Astrocyte (in vitro differentiated cells and primary cell): ENCODE measurements around the gene STK17A. TPM values are rescaled to one million over a fixed set of nuclear protein-coding genes. Genes with fewer than 3 reads are reported as not detected.

Experiments
- DNase-seq: peaks from one replicate; pipeline ENCODE4 v3.0.0-alpha.2; 2010; ENCODE audit warnings: low read depth
- FAIRE-seq: peaks from 2 replicates; lab custom pipeline; 2011; peaks lifted over from hg19 to GRCh38; lab: Jason Lieb, UNC
- H2AFZ ChIP-seq: 2 replicates; pipeline ENCODE4 v1.6.0; 2012; ENCODE audit warnings: low read depth, low read length, inconsistent platforms
- H3K27ac ChIP-seq: 2 replicates; pipeline ENCODE4 v1.5.1; 2011; ENCODE audit warnings: low read depth, low read length, inconsistent platforms
- H3K27me3 ChIP-seq: 2 replicates; pipeline ENCODE4 v1.6.0; 2011; ENCODE audit warnings: low read length, inconsistent platforms; ENCODE audit not compliant: insufficient read depth
- H3K36me3 ChIP-seq: 2 replicates; pipeline ENCODE4 v1.5.1; 2011; ENCODE audit warnings: low read length, inconsistent platforms; ENCODE audit not compliant: insufficient read depth
- H3K4me1 ChIP-seq: 2 replicates; pipeline ENCODE4 v1.5.1; 2011; ENCODE audit warnings: low read length, inconsistent platforms; ENCODE audit not compliant: insufficient read depth
- H3K4me2 ChIP-seq: 2 replicates; pipeline ENCODE4 v1.6.0; 2012; ENCODE audit warnings: low read length, inconsistent platforms
- H3K4me3 ChIP-seq: 2 replicates; pipeline ENCODE4 v1.5.1; 2011; ENCODE audit warnings: low read depth, mild to moderate bottlenecking, low read length, inconsistent platforms; ENCODE audit not compliant: insufficient read depth
- H3K79me2 ChIP-seq: 2 replicates; pipeline ENCODE4 v1.6.0; 2012; ENCODE audit warnings: mild to moderate bottlenecking, low read length, inconsistent platforms; ENCODE audit not compliant: insufficient read depth
- H3K9ac ChIP-seq: 2 replicates; pipeline ENCODE4 v1.6.0; 2012; ENCODE audit warnings: mild to moderate bottlenecking, low read length, inconsistent platforms
- H3K9me3 ChIP-seq: 2 replicates; pipeline ENCODE4 v1.5.1; 2012; ENCODE audit warnings: low read depth, mild to moderate bottlenecking, low read length, inconsistent platforms; ENCODE audit not compliant: insufficient read depth
- H4K20me1 ChIP-seq: 2 replicates; pipeline ENCODE4 v1.6.0; 2012; ENCODE audit warnings: low read length, inconsistent platforms; ENCODE audit not compliant: insufficient read depth
- H3K27ac Mint-ChIP-seq: one replicate; pipeline ENCODE4 v1.8.0; 2021; ENCODE audit warnings: mild to moderate bottlenecking, mixed read lengths; ENCODE audit not compliant: unreplicated experiment
- H3K27me3 Mint-ChIP-seq: one replicate; pipeline ENCODE4 v1.8.0; 2021; ENCODE audit warnings: low read depth, mixed read lengths; ENCODE audit not compliant: unreplicated experiment
- H3K36me3 Mint-ChIP-seq: one replicate; pipeline ENCODE4 v1.8.0; 2021; ENCODE audit warnings: low read depth, mixed read lengths; ENCODE audit not compliant: unreplicated experiment
- H3K4me1 Mint-ChIP-seq: one replicate; pipeline ENCODE4 v1.8.0; 2021; ENCODE audit warnings: low read depth, mixed read lengths; ENCODE audit not compliant: unreplicated experiment
- H3K4me3 Mint-ChIP-seq: one replicate; pipeline ENCODE4 v1.8.0; 2021; ENCODE audit warnings: mild to moderate bottlenecking, moderate library complexity, mixed read lengths; ENCODE audit not compliant: unreplicated experiment
- H3K9me3 Mint-ChIP-seq: one replicate; pipeline ENCODE4 v1.8.0; 2021; ENCODE audit warnings: mild to moderate bottlenecking, mixed read lengths; ENCODE audit not compliant: unreplicated experiment
- EZH2 ChIP-seq: IDR thresholded peaks from 2 replicates; pipeline ENCODE4 v1.6.1; 2012; ENCODE audit warnings: mild to moderate bottlenecking, low read length, inconsistent platforms; ENCODE audit not compliant: insufficient read depth
- total RNA-seq: library from RNA; stranded (reverse); gene quantifications from 2 replicates; pipeline ENCODE4 v1.2.1, GENCODE V29; 2021
- TF ChIP-seq, protein P1 (sequence below): IDR thresholded peaks from 2 replicates; pipeline ENCODE4 v1.5.1; 2011; ENCODE audit warnings: low read depth, mild to moderate bottlenecking, inconsistent platforms, low read length, moderate library complexity; ENCODE audit not compliant: insufficient read depth

Gene STK17A
- total RNA-seq, 1 donor from 2014 or later = 38.4 TPM

DNA sequence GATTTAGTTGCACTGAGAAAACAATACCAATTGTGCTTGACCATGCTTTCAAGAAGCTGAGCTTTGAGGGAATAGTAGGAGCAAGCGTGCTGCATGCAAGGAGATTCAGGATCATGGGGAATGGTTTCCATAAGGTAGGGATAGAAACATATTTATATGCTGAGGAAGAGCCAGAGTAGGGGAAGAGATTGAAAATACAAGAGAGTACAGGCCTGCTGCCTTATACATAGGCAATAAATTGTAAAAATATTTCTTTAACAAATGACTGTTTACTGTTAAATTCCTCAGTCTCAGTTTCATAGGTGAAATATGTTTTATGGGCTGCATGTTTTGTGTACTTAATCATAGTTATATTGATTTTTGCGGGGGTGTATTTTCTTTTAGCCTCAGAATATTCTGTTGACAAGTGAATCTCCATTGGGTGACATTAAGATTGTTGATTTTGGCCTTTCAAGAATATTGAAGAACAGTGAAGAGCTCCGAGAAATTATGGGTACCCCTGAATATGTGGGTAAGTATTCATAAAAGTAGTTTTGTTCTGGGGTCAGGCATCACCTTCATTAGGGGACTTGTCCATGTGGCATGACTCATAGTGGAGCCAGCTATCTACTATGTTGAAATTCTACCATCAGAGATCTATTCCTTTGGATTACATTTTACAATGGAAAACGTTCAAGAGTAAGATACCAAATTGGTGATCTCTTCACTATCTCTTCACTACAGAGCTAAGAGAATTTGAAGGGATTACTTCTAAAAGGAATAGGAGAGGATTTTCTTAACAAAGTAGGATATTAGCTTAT is 36.5 kb downstream of the STK17A start:
- Mint-ChIP-seq H3K27me3 (no peaks in the 10 kb centered on the region), H3K27ac (no peak overlapping the region), H3K9me3 (no peaks in the 10 kb centered on the region), H3K36me3 (peaks cover 17% of the 10 kb centered on the region), H3K4me1 (peaks cover 11% of the 10 kb centered on the region), H3K4me3 (no peak overlapping the region)
- no peak for FAIRE-seq
- H3K9ac ChIP-seq = no peak overlapping the region
- no peaks in the 10 kb centered on the region for H3K27me3 ChIP-seq
- H3K9me3 ChIP-seq = no peaks in the 10 kb centered on the region
- no peak for TF ChIP-seq EZH2
- TF ChIP-seq, protein P1, sequence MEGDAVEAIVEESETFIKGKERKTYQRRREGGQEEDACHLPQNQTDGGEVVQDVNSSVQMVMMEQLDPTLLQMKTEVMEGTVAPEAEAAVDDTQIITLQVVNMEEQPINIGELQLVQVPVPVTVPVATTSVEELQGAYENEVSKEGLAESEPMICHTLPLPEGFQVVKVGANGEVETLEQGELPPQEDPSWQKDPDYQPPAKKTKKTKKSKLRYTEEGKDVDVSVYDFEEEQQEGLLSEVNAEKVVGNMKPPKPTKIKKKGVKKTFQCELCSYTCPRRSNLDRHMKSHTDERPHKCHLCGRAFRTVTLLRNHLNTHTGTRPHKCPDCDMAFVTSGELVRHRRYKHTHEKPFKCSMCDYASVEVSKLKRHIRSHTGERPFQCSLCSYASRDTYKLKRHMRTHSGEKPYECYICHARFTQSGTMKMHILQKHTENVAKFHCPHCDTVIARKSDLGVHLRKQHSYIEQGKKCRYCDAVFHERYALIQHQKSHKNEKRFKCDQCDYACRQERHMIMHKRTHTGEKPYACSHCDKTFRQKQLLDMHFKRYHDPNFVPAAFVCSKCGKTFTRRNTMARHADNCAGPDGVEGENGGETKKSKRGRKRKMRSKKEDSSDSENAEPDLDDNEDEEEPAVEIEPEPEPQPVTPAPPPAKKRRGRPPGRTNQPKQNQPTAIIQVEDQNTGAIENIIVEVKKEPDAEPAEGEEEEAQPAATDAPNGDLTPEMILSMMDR = no peak
- DNase-seq = no peak
- no peak overlapping the region for H3K4me3 ChIP-seq
- peaks cover 50% of the 10 kb centered on the region for H4K20me1 ChIP-seq
- H3K27ac ChIP-seq = no peak overlapping the region
- H2AFZ ChIP-seq = no peak overlapping the region
- no peak overlapping the region for H3K4me2 ChIP-seq
- peaks cover 85% of the 10 kb centered on the region for H3K79me2 ChIP-seq
- H3K36me3 ChIP-seq = peaks cover 52% of the 10 kb centered on the region
- peaks cover 6% of the 10 kb centered on the region for H3K4me1 ChIP-seq

DNA sequence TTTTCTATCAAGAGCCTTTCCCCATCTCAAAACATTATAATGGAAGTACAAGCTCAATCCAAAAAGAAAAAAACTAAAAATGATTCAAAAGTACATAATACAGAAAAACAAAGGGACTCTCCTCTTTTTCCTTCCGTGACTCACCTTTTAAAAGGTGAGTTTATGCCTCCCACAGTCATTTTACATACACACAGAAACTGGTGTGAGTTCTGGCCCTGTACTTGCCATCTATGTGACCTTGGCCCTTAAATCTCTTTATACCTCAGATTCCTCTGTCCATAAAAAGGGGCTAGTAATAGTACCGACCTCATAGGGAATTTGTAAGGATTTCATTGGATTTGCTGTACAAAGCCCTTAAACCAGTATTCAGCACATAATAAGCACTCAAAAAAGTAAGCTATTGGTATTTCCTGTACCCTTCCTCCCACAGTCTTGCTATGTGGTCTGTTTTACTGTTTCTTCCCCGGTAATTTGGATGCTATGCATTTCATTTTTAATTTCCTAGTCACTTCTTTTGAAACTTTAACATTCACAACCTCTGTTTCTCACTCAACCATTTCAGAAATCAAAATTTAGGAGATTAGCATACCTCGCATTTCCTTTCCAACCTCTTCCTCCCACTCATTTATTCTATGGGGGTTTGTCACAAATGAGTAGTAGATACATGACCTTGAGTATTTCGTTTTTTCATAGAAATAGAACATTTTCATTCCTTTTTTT is 39.0 kb downstream of the STK17A start:
- TF ChIP-seq EZH2 = no peak
- TF ChIP-seq, protein P1 = no peak
- H3K9ac ChIP-seq = no peak overlapping the region
- FAIRE-seq = peak; percentile 49
- no peaks in the 10 kb centered on the region for H3K27me3 ChIP-seq
- peaks cover 14% of the 10 kb centered on the region for H3K36me3 Mint-ChIP-seq
- peaks cover 12% of the 10 kb centered on the region for H3K4me1 Mint-ChIP-seq
- no peaks in the 10 kb centered on the region for H3K27me3 Mint-ChIP-seq
- no peak overlapping the region for H3K4me3 Mint-ChIP-seq
- H3K27ac Mint-ChIP-seq = peak overlapping the region; percentile 48
- peaks cover 6% of the 10 kb centered on the region for H3K4me1 ChIP-seq
- DNase-seq = no peak
- H3K9me3 Mint-ChIP-seq = no peaks in the 10 kb centered on the region
- H3K4me2 ChIP-seq = peak overlapping the region; percentile 12
- H3K4me3 ChIP-seq = no peak overlapping the region
- H3K27ac ChIP-seq = peak overlapping the region; percentile 9
- no peak overlapping the region for H2AFZ ChIP-seq
- H3K9me3 ChIP-seq = no peaks in the 10 kb centered on the region
- peaks cover 82% of the 10 kb centered on the region for H3K79me2 ChIP-seq
- peaks cover 47% of the 10 kb centered on the region for H4K20me1 ChIP-seq
- peaks cover 59% of the 10 kb centered on the region for H3K36me3 ChIP-seq
